HG03066 (cell line): ENCODE results near the gene TMEM208.
A peak's percentile ranks its signal among the peaks of the same experiment; 100 is the strongest.

Experiments used
- ATAC-seq: cut with Tn5 transposase; IDR thresholded peaks from one replicate; pipeline ENCODE4 v1.9.1; 2021; ENCODE audit warnings: low read depth; ENCODE audit not compliant: unreplicated experiment

The TMEM208 gene

DNA sequence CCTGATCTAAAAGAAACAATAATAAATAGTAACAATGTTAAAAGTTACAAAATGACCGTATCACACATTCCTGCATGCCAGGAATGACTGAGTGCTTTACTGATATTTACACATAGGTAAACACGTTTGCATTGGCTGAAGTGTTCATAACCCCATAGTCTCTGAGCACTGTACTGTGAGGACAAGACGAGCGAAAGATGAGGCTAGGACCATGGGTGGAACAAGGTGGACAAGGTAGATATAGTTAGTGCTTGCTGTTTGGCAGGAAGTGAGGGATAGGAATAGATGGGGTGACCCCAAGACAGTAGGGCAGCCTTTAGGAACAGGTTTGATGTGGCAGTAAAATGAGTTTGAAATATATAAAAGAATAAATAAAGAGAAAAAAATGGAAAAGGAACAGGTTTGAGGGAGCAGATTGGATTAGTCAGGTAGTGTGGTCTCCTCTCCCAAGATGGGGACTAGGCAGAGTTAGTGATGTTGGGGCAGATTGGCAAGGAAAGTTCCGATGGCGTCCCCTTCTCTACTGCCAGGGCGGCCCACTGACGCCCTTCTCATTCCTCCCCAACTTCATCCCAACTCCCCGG is 35.4 kb upstream of the TMEM208 start:
- no peak for ATAC-seq

DNA sequence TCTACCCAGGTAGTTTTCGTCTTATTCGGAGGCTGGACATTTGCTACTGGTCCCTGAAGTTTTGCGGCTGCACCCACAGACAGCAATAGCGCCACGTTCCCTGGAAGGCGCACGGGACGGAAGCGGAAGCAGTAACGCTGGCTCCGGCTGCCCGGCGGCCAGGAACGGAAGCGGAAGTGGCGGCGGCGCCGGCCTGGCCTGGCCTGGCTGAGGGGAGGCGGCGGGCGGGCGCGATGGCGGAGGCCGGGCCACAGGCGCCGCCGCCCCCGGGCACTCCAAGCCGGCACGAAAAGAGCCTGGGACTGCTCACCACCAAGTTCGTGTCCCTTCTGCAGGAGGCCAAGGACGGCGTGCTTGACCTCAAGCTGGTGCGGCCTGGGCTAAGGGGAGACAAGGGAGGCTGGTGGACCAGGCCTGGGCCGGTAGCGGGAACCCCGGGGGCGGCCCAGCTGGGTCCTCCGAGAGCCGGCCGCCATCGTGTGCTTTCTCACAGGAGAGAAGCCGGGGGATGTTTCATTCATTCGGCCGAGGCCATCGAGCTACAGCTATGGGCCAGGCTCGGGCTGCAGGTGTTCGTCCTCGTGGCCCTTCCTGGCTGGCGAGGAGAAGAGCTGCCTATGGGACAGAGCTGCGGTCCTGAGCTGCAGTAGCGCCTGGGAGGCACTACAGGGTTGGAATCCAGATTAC is 34.8 kb upstream of the TMEM208 start, which contains the start of gene E2F4:
E2F4 (plus strand) TSS at position 161 of the 687 bp plus-strand sequence; CDS start at position 234, 73 bp downstream.
- peak; percentile 89 for ATAC-seq

DNA sequence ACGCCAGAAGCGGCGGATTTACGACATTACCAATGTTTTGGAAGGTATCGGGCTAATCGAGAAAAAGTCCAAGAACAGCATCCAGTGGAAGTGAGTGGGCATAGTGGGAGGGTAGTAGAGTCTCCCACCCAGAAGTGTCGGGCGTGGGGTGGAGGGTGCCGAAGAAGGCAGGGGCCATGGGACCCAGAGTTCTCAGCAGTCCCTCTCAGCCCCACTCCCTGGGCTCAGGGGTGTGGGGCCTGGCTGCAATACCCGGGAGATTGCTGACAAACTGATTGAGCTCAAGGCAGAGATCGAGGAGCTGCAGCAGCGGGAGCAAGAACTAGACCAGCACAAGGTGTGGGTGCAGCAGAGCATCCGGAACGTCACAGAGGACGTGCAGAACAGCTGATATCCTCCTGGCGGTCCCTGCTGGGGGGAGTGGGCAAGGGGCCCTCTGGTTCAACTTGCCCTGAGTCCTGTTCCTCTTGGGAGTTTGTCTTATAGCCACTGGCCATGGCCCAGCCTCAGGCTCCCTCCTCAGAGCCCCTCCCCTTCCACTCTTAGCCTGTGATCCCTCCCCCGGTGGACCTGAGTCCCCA is 34.1 kb upstream of the TMEM208 start:
- ATAC-seq = no peak

DNA sequence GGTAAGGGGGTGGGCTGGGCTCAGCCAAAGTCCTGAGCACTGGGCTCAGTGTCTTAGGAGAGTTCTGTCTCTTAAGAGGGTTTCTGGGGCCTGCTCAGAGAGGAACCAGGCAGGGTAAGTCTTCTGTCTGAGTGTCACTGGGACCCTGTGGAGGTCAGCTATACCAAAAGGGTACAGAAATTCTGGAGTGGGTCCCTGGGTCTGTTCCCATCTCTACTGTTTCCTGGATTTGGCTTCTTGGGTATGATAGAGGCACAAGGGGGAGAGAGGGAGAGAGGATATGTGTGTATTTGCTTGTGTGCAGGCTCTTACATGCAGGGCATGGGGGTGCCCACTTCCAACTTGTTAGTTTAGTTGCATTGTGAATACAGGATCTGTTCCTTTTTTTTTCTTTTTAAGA is 33.4 kb upstream of the TMEM208 start:
- ATAC-seq = no peak

DNA sequence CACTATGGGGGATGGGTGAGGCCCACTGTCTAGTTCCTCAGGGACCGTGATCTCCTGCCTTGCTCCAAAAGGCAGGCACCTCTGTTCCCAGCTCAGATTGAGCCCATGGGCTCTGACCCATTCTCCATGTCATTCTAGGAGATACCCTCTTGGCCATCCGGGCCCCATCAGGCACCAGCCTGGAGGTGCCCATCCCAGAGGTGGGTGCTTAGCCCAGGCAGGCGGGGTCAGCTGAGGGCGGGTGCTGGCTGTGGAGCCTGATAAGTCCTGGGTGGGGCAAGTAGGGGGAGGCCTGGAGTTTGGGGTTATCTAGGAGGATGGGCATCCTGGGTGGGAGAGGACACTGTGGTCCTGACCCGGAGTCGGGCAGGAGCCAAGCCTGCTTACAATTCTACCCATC is 32.7 kb upstream of the TMEM208 start:
- no peak for ATAC-seq

DNA sequence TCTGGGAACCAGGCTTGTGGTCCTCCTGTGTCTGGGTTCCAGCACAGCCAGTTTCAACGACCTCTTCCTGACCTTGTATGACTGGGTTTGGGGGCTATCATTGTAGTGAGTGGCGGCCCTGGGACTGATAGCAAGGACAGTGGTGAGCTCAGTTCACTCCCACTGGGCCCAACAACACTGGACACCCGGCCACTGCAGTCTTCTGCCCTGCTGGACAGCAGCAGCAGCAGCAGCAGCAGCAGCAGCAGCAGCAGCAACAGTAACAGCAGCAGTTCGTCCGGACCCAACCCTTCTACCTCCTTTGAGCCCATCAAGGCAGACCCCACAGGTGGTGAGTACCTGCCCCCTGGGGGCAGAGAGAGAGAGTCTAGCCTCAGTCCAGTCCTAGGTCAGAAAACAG is 31.3 kb upstream of the TMEM208 start:
- ATAC-seq = no peak

DNA sequence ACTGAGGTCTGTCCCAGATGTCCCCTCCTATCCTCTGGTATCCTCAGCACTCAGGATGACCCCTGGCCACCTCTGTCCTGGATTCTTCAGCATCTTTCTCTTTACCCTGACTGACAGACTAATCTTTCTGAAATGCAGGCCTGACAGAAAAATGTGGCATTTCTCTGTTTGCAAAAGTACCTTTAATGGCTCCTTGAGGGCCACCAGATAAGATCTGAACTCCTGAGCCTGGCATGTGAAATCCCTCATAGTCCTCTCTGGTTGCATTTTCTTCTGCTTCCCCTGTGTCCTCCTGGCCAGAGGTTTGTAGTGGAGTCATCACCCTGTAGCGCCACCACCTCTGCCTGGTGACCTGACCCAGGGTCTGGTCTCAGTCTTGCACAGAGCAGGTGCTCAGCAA is 30.0 kb upstream of the TMEM208 start:
- ATAC-seq = no peak

DNA sequence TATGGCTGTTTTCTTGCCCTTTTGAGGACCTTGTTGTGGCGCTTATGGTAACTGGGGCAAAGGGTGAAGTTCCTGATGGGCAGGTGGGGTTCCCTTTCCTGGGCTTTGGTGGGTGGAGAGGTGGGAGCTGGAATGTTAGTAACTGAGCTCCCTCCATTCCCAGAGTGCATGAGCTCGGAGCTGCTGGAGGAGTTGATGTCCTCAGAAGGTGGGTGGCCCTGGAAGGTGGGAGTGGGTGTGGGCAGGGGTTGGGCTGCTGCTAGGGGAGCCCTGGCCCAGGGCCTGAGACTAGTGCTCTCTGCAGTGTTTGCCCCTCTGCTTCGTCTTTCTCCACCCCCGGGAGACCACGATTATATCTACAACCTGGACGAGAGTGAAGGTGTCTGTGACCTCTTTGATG is 29.2 kb upstream of the TMEM208 start:
- no peak for ATAC-seq

DNA sequence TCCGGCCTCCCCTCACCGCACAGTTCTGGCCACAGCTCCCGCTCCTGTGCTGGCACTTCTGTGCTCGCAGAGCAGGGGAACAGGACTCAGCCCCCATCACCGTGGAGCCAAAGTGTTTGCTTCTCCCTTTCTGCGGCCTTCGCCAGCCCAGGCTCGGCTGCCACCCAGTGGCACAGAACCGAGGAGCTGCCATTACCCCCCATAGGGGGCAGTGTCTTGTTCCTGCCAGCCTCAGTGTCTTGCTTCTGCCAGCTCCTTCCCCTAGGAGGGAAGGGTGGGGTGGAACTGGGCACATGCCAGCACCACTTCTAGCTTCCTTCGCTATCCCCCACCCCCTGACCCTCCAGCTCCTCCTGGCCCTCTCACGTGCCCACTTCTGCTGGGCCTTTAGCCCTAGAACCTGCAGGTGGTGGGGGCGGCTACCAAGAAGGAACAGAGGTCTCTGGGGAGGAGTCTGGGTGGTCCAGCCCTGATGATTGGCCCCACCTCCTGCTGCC is 28.6 kb upstream of the TMEM208 start:
- ATAC-seq = no peak

DNA sequence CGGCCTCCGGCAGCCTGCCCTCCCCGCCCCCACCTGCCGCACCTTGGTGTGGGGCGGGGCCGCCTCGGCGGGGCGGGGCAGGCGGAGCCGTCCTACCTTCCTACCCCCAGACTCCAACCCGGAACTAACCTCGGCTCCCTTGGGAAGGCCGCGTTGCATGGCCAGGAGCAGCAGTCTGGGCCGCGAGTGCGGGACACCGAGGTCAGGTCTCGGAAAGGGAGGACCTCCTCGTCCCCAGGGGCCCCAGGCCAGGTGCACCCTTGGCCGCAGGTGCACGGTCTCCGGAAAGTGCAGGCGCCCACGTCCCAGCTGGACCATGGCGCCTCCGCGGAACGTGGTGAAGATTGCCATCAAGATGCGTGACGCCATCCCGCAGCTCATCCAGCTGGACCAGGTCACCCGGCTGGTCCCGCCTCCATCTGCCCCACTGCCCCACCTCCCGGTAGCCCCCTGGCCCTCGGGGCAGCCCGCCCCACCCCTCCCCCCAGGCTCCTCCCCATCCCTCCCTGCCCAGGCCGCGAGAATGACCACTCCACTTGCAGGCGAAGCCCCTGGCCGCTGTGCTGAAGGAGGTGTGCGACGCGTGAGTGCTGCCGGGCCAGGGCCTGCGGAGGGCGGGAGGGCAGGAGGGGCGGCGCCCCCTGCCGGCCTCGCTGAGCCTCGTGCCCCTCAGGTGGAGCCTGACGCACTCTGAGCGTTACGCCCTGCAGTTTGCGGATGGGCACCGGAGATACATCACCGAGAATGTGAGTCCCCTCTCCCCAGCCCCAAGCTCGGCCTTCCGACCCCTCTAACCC is 27.7 kb upstream of the TMEM208 start, which contains the start of gene ELMO3:
ELMO3 (plus strand) TSS at position 121 of the 797 bp plus-strand sequence; CDS start at position 317, 196 bp downstream.
- ATAC-seq = no peak

DNA sequence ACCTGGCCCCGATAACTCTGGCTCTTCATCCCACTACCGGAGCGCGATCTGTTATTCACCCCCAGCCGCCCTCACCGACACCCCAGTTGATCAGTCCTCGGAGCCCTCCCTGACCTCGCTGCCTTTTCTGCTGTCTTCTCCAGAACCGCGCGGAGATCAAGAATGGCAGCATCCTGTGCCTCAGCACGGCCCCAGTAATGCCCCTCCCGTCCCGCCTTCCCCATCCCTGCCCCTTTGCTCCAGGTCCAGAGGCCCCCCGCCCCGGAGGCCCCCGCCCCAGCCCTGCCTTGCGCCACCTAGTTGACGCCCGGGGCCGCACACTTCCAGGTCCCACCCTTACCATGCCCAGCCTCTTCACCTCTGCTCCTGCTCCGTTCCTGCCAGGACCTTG is 27.1 kb upstream of the TMEM208 start:
- no peak for ATAC-seq

DNA sequence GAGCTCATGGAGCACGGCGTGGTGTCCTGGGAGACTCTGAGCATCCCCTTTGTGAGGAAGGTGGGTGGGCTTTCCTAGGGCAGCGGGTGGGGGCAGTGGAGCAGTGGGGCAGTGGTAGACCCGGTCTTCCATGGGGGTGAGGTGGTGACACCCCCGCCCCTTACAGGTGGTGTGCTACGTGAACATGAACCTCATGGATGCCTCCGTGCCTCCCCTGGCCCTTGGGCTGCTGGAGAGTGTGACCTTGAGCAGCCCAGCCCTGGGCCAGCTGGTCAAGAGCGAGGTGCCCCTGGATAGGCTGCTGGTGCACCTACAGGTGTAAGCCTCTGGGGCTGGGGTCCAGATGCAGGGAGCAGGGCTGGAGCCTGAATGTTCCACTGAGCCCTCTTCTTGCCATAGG is 26.4 kb upstream of the TMEM208 start:
- no peak for ATAC-seq

DNA sequence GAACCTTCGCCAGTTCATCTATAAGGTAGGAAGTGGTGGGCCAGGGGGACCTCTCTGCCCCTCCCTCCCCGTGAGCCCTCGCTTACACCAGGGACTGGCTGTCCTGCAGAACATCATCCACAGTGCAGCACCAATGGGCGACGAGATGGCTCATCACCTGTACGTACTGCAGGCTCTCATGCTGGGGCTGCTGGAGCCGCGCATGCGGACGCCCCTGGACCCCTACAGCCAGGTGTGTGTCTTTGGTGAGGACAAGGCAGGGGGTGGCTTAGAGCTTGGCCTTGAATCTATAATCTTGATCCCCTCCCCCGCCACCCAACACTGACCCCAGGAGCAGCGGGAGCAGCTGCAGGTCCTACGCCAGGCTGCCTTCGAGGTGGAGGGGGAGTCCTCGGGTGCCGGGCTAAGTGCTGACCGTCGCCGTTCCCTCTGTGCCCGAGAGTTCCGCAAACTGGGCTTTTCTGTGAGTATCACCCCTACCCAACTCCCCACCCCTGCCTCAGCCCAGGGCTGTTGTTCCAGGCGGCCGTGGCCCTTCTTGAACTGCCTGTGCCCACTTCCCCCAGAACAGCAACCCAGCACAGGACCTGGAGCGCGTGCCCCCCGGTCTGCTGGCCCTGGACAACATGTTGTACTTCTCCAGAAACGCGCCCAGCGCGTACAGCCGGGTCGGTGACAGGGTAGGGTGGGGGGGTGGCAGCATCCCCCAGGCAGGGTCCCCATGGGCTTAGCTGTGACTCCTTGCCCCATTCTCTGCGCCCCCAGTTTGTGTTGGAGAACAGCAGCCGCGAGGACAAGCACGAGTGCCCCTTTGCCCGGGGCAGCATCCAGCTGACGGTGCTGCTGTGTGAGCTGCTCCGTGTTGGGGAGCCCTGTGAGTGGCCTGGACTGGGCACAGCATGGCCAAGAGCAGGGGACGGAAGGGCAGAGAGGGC is 25.3 kb upstream of the TMEM208 start:
- ATAC-seq = no peak

DNA sequence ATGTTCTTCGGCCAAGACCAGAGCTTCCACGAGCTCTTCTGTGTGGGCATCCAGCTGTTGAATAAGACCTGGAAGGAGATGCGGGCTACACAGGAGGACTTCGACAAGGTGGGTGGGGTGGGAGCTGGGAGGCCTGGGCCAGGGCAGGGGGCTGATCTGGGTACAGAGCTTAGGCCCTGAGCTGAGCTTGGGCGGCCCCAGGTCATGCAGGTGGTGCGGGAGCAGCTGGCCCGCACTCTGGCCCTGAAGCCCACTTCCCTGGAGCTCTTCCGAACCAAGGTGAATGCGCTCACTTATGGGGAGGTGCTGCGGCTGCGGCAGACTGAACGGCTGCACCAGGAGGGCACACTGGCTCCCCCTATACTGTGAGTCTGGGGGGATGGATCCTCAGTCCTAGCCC is 24.5 kb upstream of the TMEM208 start:
- ATAC-seq = no peak

DNA sequence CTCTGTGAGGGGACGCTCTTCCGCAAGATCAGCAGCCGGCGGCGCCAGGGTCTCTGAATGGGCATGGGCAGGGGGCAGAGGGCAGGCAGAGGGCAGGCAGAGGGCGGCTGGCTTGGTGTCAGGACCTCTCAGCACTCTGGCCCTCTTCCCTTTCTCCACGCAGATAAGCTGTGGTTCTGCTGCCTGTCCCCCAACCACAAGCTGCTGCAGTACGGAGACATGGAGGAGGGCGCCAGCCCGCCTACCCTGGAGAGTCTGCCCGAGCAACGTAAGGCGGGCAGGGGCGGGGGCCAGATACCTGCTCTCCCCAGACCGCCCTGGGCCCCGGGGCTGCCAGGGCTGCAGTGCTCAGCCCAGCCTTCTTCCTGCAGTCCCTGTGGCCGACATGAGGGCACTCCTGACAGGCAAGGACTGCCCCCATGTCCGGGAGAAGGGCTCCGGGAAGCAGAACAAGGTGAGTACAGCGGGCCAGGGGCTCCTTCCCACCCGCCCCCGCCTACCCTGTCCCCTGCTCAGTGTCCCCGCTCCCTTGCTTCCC is 23.9 kb upstream of the TMEM208 start:
- no peak for ATAC-seq

DNA sequence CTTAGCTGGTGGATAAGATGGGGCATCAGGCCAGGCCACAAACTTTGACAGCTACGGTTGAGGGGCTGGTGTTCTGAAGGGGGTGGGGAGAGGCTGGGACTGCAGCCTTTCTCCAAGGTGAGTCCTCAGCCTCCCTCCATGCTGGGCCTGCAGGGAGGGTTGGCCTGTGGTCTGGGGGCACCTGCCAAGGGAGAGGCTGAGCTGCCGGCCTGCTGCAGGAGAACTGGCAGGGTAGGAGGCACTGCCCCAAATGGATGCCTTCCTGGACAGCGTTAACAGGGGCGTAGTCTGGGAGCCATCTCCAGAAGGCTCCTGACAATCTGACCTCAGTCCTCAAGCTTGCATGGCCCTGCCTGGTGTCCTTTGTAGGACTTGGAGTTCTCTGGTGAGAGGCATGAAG is 22.9 kb upstream of the TMEM208 start:
- ATAC-seq = no peak

DNA sequence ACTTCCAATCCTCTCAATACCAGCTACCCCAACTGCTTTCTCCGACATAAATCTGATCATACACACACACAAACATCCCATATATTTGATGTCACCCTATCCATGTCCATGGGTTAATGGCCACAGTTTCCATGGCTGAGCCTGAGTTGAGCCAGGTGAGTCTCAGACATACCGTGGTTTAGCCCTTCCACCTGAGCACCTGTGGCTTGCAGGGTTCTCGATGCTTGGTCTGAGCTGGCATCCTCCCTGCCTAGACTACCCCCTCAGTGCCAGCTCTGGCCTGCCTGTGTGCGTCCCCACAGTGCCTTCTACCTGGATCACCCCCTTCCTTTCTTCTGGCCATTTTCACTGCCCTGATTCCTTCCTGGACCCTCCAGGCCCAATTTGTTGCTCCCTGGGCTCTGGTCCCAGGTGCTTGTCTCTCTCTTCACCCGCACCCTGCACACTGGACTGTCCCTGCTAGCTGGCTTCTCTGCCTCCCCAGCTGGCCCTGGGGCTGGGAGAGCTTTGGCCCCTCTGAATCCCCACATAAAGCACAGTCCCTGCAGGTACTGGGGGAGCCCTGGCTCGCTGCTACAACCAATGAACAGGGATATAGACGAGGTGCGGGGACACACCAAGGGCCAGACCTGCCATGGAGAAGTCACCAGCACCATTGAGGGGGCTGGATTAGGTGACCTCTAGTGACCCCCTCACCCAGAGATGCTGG is 20.6 kb upstream of the TMEM208 start:
- no peak for ATAC-seq

DNA sequence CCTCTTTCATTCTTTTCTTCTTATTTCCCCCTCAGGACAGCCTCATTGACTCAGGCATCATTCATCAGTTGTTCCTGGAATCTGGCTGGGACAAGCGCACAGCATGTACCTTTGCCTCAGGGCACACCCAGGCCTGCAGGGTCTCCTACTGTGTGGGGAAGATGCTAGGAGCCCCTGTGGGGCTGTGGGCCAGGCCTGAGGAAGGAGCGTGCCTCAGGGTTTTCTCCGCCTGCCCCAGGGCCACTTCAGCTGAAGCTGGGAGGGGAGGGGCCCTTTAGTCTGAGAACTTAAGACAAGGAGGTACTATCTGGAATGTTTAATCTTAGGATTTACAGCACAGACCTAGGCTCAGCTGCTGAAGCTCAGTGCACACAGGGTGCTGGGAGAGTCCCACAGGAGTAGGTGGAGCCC is 20.1 kb upstream of the TMEM208 start:
- ATAC-seq = no peak
